GM04504 (cell line): ENCODE results near the gene DBF4.
A peak's percentile ranks its signal among the peaks of the same experiment; 100 is the strongest.
"Not testable (repeated sequence)": the region's sequence is repeated elsewhere in the genome, so short reads cannot be mapped to it uniquely, and the experiment has no call there.

Source experiments
- DNase-seq: peaks from one replicate; pipeline ENCODE4 v3.0.0-alpha.2; 2012; ENCODE audit warnings: low read depth

Gene DBF4

DNA sequence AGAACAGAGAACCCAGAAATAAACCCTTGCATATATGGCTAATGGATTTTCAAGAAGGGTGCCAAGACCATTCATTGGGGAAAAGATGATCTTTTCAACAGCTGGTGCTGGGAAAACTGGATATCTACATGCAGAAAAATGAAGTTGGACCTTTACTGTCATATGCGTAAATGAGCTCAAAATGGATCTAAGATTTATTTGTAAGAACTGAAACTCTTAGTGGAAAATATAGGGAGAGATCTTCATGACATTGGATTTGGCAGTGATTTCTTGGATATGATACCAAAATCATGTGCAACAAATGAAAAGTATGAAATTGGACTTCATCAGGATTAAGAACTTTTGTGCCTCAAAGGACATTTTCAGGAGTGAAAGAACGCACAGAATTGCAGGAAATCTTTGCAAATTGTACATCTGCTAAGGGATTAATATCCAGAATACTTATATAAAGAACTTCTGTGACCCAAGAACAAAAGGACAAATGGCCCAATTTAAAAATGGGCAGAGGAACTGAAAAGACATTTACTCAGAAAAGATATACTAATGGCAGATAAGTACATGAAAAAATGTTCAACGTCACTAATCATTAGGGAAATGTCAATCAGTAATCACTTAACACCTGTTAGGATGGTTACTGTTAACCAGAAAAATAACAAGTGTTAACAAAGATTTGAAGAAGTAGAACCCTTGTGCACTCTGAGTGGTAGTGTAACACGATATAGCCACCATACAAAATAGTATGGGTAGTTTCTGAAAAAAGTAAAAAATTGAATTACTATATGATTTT is 6.1 kb downstream of the DBF4 start:
- DNase-seq = no peak

DNA sequence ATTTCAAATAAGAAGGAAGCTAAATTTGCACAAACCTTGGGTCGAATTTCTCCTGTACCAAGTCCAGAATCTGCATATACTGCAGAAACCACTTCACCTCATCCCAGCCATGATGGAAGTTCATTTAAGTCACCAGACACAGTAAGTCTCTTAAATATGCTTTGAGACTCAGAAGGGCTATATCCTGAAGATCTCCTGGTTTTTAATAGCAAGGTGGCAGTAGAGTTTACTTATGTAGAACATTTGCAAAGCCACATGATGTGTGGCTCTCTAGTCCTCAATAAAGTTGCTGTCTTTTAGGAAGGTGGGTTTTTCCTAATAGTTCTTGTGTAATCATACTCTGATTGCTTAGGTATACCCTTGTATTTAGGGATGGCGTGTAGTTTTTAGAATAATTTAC is 8.7 kb downstream of the DBF4 start:
- no peak for DNase-seq

DNA sequence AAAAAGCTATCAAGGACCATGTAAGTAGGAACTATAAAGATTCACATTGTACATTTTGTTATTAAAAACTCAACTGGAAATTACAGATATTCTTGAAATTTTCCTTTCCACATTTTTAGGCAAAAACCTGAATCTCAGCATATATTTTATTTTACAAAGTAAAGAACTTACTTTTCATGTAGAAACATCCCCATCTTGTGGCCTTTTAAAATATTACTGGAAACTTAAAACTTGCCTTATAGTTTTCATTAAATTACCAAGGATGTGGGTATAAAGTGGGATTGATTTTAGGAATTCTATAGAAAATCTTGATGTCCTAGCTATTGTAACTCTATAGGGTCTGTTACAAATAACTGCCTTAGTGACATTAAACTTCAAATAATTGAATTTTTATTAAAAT is 10.6 kb downstream of the DBF4 start:
- no peak for DNase-seq

DNA sequence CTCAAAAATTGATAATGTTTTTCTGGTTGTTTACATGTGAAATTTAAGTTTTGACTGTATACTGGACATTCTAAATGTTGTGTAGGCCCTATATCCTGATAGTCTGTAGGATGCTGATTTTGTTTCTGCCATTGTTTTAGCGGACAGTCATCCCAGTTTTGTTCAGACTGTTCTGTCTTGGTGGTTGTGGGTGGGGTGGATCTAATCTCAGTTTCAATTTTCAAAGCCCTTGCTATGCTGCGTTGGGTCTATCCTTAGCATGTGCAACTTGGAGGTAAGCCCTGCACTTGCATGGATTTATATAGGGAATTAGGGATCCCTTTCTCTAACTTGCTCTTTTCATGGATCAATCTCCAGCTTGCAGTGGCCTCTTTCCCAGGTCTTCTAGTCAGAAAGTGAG is 19.1 kb downstream of the DBF4 start:
- no peak for DNase-seq

DNA sequence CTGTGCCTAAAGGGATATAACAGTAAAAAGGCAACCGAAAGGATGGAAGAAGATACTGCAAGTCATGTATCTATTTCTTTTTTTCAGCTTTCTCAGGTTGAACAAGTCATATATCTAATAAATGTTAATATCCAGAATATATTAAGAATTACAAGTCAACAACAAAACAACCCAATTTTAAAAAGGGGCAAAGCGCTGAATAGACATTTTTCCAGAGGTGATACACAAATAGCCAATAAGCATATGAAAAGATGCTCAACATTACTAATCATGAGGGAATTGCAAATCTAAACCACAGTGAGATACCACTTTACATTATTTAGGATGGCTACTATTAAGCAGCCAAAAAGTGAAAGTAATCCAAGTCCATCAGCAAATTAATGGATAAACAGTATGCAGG is 23.0 kb downstream of the DBF4 start:
- no peak for DNase-seq

DNA sequence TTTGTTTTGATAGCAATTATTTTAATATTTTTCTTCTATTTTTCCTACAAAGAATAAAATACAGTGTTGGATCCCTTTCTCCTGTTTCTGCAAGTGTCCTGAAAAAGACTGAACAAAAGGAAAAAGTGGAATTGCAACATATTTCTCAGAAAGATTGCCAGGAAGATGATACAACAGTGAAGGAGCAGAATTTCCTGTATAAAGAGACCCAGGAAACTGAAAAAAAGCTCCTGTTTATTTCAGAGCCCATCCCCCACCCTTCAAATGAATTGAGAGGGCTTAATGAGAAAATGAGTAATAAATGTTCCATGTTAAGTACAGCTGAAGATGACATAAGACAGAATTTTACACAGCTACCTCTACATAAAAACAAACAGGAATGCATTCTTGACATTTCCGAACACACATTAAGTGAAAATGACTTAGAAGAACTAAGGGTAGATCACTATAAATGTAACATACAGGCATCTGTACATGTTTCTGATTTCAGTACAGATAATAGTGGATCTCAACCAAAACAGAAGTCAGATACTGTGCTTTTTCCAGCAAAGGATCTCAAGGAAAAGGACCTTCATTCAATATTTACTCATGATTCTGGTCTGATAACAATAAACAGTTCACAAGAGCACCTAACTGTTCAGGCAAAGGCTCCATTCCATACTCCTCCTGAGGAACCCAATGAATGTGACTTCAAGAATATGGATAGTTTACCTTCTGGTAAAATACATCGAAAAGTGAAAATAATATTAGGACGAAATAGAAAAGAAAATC is 31.0 kb downstream of the DBF4 start:
- not testable (repeated sequence) for DNase-seq

DNA sequence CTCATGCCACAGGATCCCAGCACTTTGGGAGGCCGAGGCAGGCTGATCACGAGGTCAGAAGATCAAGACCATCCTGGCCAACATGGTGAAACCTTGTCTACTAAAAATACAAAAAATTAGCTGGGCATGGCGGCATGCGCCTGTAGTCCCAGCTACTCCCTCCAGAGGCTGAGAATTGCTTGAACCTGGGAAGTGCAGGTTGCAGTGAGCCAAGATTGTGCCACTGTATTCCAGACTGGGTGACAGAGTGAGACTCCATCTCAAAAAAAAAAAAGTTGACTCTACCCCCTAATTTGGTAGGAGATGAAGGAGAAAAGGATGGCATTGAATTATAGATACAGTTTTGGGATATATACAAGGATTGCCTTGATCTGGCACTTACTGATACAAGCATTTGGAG is 32.5 kb downstream of the DBF4 start:
- not testable (repeated sequence) for DNase-seq

DNA sequence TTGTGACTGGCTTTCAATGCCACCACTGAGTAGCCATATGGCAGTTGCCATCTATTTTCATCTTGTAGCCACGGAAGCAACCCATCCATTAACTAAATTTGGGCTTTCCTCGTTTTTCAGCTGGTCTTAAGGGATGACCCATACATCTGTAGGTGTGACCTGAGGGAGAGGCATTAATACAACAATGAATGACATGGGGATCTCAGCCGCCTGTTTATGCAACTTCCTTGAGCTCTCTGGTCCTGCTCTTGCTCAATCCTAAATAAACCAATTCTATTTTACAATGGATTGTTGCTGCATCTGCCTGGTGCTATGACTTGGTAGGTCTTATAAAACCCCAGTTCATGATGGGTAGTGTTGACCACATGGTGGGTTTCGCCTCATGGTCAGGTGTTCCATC is 35.8 kb downstream of the DBF4 start:
- DNase-seq = no peak

DNA sequence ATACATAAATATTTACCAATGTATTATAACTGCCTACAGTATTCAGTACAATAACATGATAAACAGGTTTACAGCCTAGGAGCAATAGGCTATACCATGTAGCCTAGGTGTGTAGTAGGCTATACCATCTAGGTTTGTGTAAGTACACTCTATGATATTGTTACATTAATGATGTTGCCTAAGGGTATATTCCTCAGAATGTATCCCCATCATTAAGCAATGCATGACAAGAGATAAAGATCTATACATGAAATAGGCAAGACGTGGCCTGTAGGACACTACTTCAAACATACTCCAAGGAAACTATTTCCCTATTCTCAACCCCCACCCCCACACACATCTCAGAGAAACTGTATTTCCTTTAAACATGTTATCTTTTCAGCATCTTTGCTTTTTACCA is 42.4 kb downstream of the DBF4 start:
- no peak for DNase-seq

DNA sequence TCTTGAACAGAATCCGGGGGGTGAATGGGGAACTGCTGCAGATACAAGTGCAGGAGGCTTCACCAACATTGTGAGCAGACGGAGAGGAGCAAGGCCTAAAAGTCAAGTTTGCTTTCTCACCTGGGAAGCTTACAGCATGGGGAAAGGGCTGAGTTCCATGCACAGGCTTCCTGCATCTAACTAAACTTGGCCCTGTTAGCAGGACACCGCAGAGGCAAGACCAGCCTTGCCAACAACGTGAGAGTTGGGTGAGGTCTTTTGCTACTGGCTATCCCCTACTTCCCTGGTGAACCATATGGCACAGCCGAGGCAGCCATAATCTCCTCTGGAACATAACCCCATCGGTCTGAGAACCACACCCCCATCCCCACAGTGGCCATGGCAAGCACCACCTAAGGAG is 43.6 kb downstream of the DBF4 start:
- no peak for DNase-seq

DNA sequence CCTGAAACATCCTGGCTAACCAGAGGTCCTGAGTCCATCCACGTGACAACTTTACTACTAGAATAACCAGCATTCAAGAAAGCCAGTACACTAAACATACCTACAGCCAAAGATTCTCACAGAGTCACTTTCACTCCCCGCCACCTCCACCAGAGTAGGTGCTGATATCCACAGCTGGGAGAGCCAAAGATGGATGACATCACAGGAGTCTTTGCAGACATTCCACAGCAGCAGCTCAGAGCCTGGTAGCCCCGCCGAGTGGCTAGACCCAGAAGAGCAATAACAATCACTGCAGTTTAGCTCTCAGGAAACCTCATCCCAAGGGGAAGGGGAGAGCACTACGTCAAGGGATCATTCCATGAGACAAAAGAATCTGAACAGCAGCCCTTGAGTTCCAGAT is 44.3 kb downstream of the DBF4 start:
- no peak for DNase-seq

DNA sequence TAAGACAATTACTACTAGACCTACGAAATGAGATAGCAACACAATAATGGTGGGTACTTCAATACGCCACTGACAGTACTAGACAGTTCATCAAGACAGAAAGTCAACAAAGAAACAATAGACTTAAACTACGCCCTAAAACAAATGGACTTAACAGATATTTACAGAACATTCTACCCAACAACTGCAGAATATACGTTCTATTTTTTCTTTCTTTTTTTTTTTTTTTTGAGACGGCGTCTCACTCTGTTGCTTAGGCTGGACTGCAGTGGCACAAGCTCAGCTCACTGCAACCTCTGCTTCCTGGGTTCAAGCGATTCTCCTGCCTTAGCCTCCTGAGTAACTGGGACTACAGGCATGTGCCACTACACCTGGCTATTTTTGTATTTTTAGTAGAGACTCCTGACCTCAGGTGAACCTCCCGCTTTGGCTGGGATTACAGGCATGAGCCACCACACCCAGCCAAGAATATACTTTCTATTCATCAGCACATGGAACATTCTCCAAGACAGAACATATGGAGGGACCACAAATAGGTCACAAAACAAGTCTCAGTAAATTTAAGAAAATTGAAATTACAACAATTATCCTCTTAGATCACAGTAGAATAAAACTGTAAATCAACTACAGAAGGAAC is 46.6 kb downstream of the DBF4 start:
- DNase-seq = not testable (repeated sequence)

DNA sequence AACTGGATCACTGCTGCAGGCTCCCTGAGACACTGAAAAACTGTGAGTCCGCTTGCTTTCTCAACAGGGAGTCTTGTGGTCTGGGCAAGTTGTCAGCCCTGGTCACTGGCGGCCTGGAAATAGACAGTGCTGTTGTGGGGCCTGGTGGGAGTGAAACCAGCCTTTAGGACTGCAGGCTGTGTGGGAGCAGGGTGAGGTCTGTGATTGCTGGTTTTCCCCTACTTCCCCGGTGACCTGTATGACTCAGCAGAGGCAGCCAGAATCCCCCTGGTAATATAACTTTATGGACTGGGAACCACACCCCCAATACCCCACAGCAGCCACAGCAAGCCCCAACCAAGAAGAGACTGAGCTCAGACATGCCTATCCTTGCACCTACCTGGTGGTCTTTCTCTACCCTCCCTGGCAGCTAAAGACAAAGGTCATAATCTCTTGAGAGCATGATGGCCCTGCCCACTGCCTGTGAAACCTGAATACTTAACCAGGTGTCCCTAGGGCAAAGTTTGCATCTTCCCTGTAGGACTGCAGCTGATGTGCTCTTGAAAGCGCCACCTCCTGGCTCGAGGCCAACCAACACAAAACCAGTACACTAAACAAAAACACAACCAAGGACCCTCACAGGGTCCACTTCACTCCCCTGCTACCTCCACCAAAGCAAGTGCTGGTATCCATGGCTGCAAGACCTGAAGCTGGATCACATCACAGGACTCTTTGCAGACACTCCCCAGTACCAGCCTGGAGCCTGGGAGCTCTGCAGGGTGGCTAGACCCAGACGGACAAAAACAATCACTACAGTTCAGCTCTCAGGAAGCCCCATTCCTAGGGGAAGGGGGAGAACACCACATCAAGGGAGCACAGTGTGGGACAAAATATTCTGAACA is 50.5 kb downstream of the DBF4 start:
- no peak for DNase-seq

DNA sequence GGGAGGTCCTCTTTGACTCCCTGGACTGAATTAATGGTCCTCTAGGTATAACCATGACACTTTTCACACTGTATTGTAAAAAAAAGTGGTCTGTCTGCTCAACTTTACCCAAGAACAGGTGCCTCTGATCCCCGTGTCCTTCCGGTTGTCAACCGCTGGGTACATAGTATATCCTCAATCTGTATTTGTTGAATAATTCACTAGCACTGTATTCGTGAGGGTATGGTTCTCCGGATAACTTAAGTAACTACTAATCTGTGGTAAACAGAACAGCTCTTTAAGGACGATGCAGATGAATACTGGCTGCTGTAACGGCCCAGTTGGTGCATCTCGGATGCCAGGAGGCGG is 57.3 kb downstream of the DBF4 start:
- no peak for DNase-seq

DNA sequence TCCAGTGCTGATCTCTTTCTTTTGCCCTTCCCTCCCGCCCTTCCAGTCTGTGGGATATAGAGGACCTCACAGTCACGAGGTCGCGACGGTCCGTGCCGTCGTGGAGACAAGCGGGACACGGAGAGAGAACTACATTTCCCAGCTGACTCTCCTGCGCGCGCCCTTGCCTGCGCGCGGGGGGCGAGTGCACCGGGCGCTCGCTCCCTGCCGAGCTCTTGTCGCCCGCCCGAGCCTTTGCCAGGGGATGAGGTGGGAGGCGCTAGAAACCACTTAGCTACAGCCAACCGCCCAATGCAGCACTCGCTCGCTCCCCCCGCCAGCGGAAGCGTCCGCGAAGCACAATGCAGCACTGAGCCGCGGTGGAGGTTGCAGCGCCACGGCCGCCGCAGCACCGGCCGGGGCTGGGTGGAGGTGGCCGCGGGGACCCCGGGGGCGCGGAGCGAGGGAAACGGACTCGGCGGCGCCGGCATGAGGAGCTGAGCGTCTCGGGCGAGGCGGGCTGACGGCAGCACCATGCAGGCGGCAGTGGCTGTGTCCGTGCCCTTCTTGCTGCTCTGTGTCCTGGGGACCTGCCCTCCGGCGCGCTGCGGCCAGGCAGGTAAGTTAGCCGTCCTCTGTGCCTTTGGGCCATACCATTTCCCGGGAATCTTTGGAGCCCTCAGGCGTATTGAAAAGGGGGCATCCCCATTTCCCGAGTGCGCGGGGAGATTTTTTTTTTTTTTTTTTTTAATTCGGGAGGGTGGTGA is 57.8 kb downstream of the DBF4 start, which contains the start of gene ADAM22:
Gene ADAM22 (plus strand): TSS at position 299 of the 746 bp plus-strand sequence. CDS start 215 bp downstream, at position 514.
- DNase-seq = peak; percentile 18

DNA sequence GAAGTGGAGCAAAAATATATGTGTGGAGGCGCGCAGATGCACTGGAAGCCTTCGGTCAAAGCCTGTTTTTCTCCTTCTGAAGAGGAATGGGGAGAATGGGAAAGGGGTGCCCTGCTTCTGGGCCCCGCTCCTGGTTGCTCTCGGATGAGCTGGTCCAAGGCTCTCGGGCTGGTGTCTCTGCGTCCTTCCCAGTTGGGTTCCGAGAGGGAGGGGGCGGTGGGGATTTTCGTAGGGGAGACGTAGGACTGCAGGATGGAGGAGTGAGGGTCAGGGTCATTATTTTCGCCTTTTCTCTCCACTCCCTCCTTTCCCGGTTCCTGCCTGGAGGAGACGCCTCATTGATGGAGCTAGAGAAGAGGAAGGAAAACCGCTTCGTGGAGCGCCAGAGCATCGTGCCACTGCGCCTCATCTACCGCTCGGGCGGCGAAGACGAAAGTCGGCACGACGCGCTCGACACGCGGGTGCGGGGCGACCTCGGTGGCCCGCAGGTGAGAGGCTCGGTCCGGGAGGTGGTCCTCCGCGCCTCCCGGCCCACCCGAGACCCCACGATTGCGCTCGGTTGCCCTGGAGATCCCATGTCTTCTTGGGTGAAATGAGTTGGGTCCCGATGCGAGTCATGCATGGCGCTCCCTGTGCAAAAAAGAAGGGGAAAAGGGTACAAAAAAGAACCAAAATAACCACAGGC is 58.5 kb downstream of the DBF4 start:
- no peak for DNase-seq

DNA sequence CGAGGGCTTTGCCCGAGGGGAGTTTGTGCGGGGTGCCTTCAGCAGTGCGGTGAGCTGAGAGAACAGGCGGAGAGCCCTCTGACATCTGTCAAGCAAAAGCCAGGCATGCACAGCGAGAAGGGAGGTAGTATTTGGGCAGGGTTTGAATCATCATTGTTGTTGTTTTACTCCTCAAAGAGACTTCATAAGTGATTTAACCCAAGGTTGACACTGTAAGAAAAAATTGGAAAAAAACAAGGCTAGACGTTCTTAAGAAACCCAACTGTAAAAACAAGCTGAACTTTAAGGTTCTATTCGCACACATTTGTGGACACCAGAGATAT is 59.1 kb downstream of the DBF4 start:
- no peak for DNase-seq

DNA sequence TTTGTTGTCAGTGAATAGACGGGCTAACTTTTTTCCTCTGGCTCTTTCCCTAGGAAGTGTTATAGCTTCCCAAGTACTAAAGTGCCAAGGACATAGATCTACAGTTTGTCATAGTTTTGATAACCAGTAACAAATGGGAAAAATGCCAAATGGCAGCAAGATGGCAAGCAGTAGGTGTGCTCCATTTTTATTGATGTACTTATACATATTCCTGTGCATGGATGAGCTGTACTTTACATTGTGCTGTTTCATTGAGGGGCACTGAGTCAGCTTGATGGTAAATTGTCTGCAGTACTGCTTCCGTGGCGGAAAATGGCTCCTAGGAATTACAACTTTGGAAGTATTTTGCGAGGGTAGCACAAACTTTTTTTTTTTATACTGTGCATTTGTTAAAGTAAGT is 64.8 kb downstream of the DBF4 start:
- DNase-seq = no peak

DNA sequence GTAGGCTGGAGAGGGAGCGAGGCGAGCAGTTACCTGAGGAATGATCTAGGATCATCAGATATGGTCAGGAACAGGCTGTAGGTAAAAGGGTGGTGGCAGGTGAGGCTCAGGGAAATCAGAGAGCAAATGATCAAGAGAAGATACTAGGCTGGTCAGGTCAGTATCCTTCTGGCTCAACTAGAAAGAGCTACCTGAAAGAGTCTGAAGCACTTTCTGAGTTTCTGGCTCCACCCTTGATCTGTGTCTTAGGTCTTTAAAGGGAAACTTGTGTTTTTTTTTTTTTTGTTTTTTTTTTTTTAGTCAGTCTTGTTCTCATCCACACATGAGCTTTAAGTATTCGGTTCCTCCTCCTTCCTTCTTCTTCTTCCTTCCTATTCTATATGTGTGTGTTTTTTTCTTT is 68.3 kb downstream of the DBF4 start:
- no peak for DNase-seq

DNA sequence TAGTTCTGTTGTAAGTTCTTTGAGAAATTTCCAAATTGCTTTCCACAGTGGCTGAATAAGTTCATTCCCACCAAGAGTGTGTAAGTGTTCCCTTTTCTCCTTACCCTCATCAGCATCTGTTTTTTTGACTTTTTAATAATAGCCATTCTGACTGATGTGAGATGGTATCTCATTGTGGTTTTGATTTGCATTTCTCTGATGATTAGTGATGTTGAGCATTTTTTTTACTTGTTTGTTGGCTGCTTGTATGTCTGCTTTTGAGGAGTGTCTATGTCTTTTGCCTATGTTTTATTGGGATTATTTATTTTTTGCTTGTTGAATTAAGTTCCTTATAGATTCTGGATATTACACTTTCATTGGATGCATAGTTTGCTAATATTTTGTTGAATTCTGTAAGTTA is 69.6 kb downstream of the DBF4 start:
- not testable (repeated sequence) for DNase-seq

DNA sequence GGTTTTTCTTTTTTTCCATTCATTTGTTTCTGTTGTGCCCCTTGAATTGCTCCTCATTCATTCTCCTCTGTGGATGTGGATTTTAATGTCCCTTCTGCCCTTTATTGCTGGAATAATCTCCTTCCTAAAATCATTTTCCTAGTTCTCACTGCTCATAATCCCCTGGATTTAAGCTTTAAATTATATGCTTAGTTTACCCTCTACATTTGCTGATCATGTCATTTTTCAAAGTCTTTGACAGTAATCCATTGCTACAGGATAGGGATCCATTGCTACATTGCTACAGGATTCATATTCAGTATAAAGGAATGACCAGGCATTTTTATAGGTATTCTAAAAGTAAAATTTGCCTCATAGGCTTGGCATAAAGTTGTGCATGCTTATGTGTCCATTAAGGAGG is 72.1 kb downstream of the DBF4 start:
- DNase-seq = no peak
